B cell (primary cell): ENCODE data around the gene WNT11.

Source experiments
- EZH2 ChIP-seq: IDR thresholded peaks from 2 replicates; pipeline ENCODE4 v1.6.1; 2012; ENCODE audit warnings: borderline replicate concordance, low read depth, mild to moderate bottlenecking, moderate library complexity, low read length; ENCODE audit not compliant: insufficient read depth, poor library complexity, severe bottlenecking
- TF ChIP-seq, protein P1 (sequence below): fragments of 200-600 bp; IDR thresholded peaks from one replicate; pipeline ENCODE4 v1.8.0; 2022; ENCODE audit warnings: antibody characterized with exemption, mild to moderate bottlenecking

DNA sequence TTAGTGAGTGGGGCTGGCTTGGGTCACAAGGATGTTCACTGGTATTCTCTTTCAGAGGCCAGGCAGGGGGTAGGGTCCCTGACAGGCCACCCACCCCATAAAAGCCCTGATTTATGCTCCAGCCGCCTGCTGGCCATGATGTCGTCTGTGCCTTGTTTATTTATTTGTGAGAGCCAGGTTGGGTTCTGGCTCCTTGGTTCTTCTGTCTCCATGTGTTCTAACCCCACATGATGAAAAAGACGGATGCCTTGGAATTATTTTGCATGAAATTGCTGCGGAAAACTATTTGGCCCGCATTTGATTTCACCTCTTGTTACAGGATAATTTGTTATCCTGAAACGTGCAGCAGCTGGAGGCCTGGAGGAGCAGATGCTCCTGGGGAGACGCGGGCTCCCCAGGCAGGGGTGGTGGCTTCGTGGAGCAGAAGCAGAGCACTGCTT lies 46.3 kb upstream of the WNT11 start:
- TF ChIP-seq, protein P1, sequence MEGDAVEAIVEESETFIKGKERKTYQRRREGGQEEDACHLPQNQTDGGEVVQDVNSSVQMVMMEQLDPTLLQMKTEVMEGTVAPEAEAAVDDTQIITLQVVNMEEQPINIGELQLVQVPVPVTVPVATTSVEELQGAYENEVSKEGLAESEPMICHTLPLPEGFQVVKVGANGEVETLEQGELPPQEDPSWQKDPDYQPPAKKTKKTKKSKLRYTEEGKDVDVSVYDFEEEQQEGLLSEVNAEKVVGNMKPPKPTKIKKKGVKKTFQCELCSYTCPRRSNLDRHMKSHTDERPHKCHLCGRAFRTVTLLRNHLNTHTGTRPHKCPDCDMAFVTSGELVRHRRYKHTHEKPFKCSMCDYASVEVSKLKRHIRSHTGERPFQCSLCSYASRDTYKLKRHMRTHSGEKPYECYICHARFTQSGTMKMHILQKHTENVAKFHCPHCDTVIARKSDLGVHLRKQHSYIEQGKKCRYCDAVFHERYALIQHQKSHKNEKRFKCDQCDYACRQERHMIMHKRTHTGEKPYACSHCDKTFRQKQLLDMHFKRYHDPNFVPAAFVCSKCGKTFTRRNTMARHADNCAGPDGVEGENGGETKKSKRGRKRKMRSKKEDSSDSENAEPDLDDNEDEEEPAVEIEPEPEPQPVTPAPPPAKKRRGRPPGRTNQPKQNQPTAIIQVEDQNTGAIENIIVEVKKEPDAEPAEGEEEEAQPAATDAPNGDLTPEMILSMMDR, result no peak
- TF ChIP-seq EZH2, result no peak
